K562 (cell line): ENCODE measurements around the gene UGP2. TPM values are rescaled to one million over a fixed set of nuclear protein-coding genes. Genes with fewer than 3 reads are reported as not detected.

ENCODE experiments used
- ATAC-seq: fragments of 200-7000 bp; cut with Tn5 transposase; 3 replicates; pipeline ENCODE4 v1.9.1; 2020; ENCODE audit warnings: moderate library complexity
- BruUV-seq: library from RNA; stranded (reverse); fragments of 400-500 nt; replicated peaks from 2 replicates; lab custom pipeline; 2021; lab: Mats Ljungman, UMichigan
- CTCF ChIA-PET: fragments of 300-600 bp; formaldehyde crosslinking; extraction: SDS; loops from one replicate; lab custom pipeline; 2021; ENCODE audit warnings: low intra/inter-chr PET ratio; lab: Yijun Ruan, JAX
- POLR2A ChIA-PET: fragments of 300-600, 350-650 bp; sonication (Branson Sonifier 250); formaldehyde crosslinking; extraction: SDS; loops from one replicate; lab custom pipeline; 2021; ENCODE audit warnings: antibody characterized with exemption, inconsistent platforms; lab: Yijun Ruan, JAX
- DNase-seq, 4 experiments: peaks; one replicate each; pipeline versions ENCODE4 v3.0.0 to v3.0.0-alpha.2; 2011 to 2018; ENCODE audit warnings: low spot score in 3 of 4, mixed read lengths in 3 of 4; ENCODE audit errors: extremely low read depth in 1 of 4
- FAIRE-seq: peaks from 2 replicates; lab custom pipeline; 2011; peaks lifted over from hg19 to GRCh38; lab: Jason Lieb, UNC
- H2AFZ ChIP-seq: 2 replicates; pipeline ENCODE4 v1.6.0; 2011; ENCODE audit warnings: low read depth, low read length, control low read depth, inconsistent platforms
- H3K27ac ChIP-seq: fragments of 200-600 bp; 3 replicates; pipeline ENCODE4 v1.8.0; 2011; ENCODE audit warnings: low read depth, mild to moderate bottlenecking, control low read depth, inconsistent platforms, low read length, moderate library complexity, mixed read lengths; ENCODE audit errors: extremely low read depth
- H3K27me3 ChIP-seq, 2 experiments: fragments of 300-600 bp in 1 of 2; 2 replicates in 1 of 2; 3 replicates in 1 of 2; pipeline versions ENCODE4 v1.6.0 to v1.8.0; 2011; ENCODE audit warnings: inconsistent platforms in 2 of 2, low read length in 2 of 2, mild to moderate bottlenecking in 1 of 2, mixed read lengths in 1 of 2, moderate library complexity in 1 of 2; ENCODE audit not compliant: control insufficient read depth in 2 of 2, insufficient read depth in 2 of 2
- H3K36me3 ChIP-seq: fragments of 300-600 bp; 3 replicates; pipeline ENCODE4 v1.8.0; 2011; ENCODE audit warnings: mild to moderate bottlenecking, low read length, inconsistent platforms; ENCODE audit not compliant: control insufficient read depth, insufficient read depth
- H3K4me1 ChIP-seq, 2 experiments: fragments of 200-600 bp in 1 of 2; replicated peaks in 1 of 2; 2 replicates in 1 of 2; 3 replicates in 1 of 2; pipeline versions ENCODE4 v1.5.1 to v1.8.0; 2011; ENCODE audit warnings: inconsistent platforms in 2 of 2, low read length in 2 of 2, mild to moderate bottlenecking in 1 of 2, mixed read lengths in 1 of 2, moderate library complexity in 1 of 2; ENCODE audit not compliant: control insufficient read depth in 2 of 2, insufficient read depth in 2 of 2
- H3K4me2 ChIP-seq: 2 replicates; pipeline ENCODE4 v1.6.1; 2011; ENCODE audit warnings: low read length, control low read depth, inconsistent platforms, mixed read lengths; ENCODE audit not compliant: insufficient read depth
- H3K4me3 ChIP-seq: fragments of 200-600 bp; sonication (generic), shearing (Covaris generic); 2 replicates; pipeline ENCODE4 v1.5.1; 2016; ENCODE audit warnings: control low read depth, inconsistent platforms
- H3K79me2 ChIP-seq: fragments of 200-600 bp; 3 replicates; pipeline ENCODE4 v1.8.0; 2011; ENCODE audit warnings: low read length, inconsistent platforms; ENCODE audit not compliant: control insufficient read depth, insufficient read depth
- H3K9ac ChIP-seq, 2 experiments: 2 replicates each; pipeline versions ENCODE4 v1.6.0 to v1.6.1; 2011; ENCODE audit warnings: low read depth in 2 of 2, low read length in 2 of 2, control low read depth in 1 of 2, inconsistent platforms in 1 of 2, mild to moderate bottlenecking in 1 of 2, mixed read lengths in 1 of 2; ENCODE audit not compliant: insufficient read depth in 1 of 2
- H3K9me1 ChIP-seq: one replicate; pipeline ENCODE4 v1.6.0; 2011; ENCODE audit warnings: inconsistent platforms, mild to moderate bottlenecking, low read length, moderate library complexity; ENCODE audit not compliant: control insufficient read depth, insufficient read depth
- H3K9me3 ChIP-seq: replicated peaks from 2 replicates; pipeline ENCODE4 v1.5.1; 2011; ENCODE audit warnings: low read depth, low read length, inconsistent platforms; ENCODE audit not compliant: control insufficient read depth, insufficient read depth
- H4K20me1 ChIP-seq: replicated peaks from 2 replicates; pipeline ENCODE4 v1.6.1; 2011; ENCODE audit warnings: low read length, inconsistent platforms, mixed read lengths; ENCODE audit not compliant: control insufficient read depth, insufficient read depth
- BHLHE40 ChIP-seq: IDR thresholded peaks from 2 replicates; pipeline ENCODE4 v1.6.1; 2011; ENCODE audit warnings: low read length, improper control_type of control experiment
- CSDE1 ChIP-seq, 2 experiments: fragments of 450-650 bp; IDR thresholded peaks; 2 replicates each; pipeline ENCODE4 v1.6.1; 2016; ENCODE audit warnings: mild to moderate bottlenecking in 1 of 2
- GABPB2 ChIP-seq: fragments of 250-450 bp; sonication (Bioruptor Pico); conservative IDR thresholded peaks from 2 replicates; pipeline ENCODE4 v1.5.1; 2021; ENCODE audit warnings: mild to moderate bottlenecking
- HNRNPUL1 ChIP-seq: fragments of 200-400 bp; formaldehyde crosslinking; IDR thresholded peaks from 2 replicates; pipeline ENCODE4 v1.6.1; 2017; ENCODE audit warnings: low read length
- JUNB ChIP-seq: fragments of 450-650 bp; formaldehyde crosslinking; conservative IDR thresholded peaks from 2 replicates; pipeline ENCODE4 v1.4.0; 2020; ENCODE audit warnings: mild to moderate bottlenecking
- KLF1 ChIP-seq: fragments of 450-650 bp; IDR thresholded peaks from 2 replicates; pipeline ENCODE4 v1.6.1; 2016; ENCODE audit warnings: missing genetic modification characterization, missing compliant biosample characterization
- MIER1 ChIP-seq: fragments of 450-650 bp; IDR thresholded peaks from 2 replicates; pipeline ENCODE4 v1.6.1; 2016; ENCODE audit warnings: antibody characterized with exemption, mild to moderate bottlenecking, low read depth
- NEUROD1 ChIP-seq: fragments of 150-350 bp; IDR thresholded peaks from 2 replicates; pipeline ENCODE4 v1.6.1; 2014; ENCODE audit warnings: borderline replicate concordance, low read length, low read depth; ENCODE audit not compliant: partially characterized antibody
- POLR2A ChIP-seq: fragments of 450-650 bp; conservative IDR thresholded peaks from 2 replicates; pipeline ENCODE4 v1.6.1; 2016
- ZC3H4 ChIP-seq: sonication (generic); formaldehyde crosslinking; IDR thresholded peaks from 2 replicates; pipeline ENCODE4 v1.9.0; 2021; ENCODE audit warnings: missing genetic modification reagents, borderline replicate concordance
- ZNF133 ChIP-seq: fragments of 250-450 bp; sonication (Bioruptor Pico); IDR thresholded peaks from 2 replicates; pipeline ENCODE4 v1.4.0; 2020; ENCODE audit warnings: mild to moderate bottlenecking
- WGBS: fragments of 100-300 bp; shearing (Covaris generic); methylation state at CpG from one replicate; pipeline ENCODE4 v1.1.6; 2016; ENCODE audit warnings: low coverage, mixed read lengths; ENCODE audit not compliant: insufficient coverage; ENCODE audit errors: missing lambda C conversion rate; 5-methylcytosine and 5-hydroxymethylcytosine counted together
- in situ Hi-C: fragments of 300-500 bp; cut with MboI; formaldehyde crosslinking; loops from 4 replicates; pipeline ENCODE4 v1.15.0; 2018; ENCODE audit warnings: inconsistent platforms, mixed read lengths
- intact Hi-C: fragments of 100-400 bp; cut with micrococcal nuclease; formaldehyde crosslinking; loops from 2 replicates; pipeline ENCODE4 v1.14.2; 2022
- polyA plus RNA-seq, 8 experiments: library from polyadenylated mRNA; depleted of rRNA in 4 of 8; stranded (reverse) in 5 of 8; unstranded in 3 of 8; fragments of >200 nt; fragmentation: Nextera tagmentation in 2 of 8; fragmentation: Illumina TruSeq in 1 of 8; extraction: Ambion mirVana in 2 of 8; extraction: Trizol in 1 of 8; gene quantifications; 2 replicates each; pipeline versions ENCODE4 v1.2.1 to v1.2.3, GENCODE V29; 2011 to 2014; ENCODE audit warnings: inconsistent platforms in 1 of 8, missing spikeins in 1 of 8
- total RNA-seq, 7 experiments: library from RNA; depleted of rRNA in 6 of 7; stranded (reverse); fragments of >200 nt in 6 of 7; fragmentation: Illumina TruSeq in 2 of 7; extraction: Trizol in 2 of 7; gene quantifications; 2 replicates each; pipeline versions ENCODE4 v1.2.1 to v1.2.3, GENCODE V29; 2011 to 2021; ENCODE audit warnings: low replicate concordance in 1 of 7
- TF ChIP-seq, protein P1 (sequence below): sonication (generic); formaldehyde crosslinking; IDR thresholded peaks from 2 replicates; pipeline ENCODE4 v1.8.1; 2022; ENCODE audit warnings: missing genetic modification reagents
- TF ChIP-seq, protein P2 (sequence below): fragments of 450-650 bp; formaldehyde crosslinking; IDR thresholded peaks from 2 replicates; pipeline ENCODE4 v1.4.0; 2022; ENCODE audit warnings: missing genetic modification characterization
- TF ChIP-seq, protein P3 (sequence below): sonication (generic); formaldehyde crosslinking; IDR thresholded peaks from 2 replicates; pipeline ENCODE4 v1.8.0; 2022; ENCODE audit warnings: mild to moderate bottlenecking, missing genetic modification reagents

UGP2 gene
- total and polyA plus RNA-seq, 9 of the 15 experiments (the other 6 are each of a cell fraction or from before 2014, with no cell fraction given), result 25.2 to 69.3 (median 58.9) TPM

DNA sequence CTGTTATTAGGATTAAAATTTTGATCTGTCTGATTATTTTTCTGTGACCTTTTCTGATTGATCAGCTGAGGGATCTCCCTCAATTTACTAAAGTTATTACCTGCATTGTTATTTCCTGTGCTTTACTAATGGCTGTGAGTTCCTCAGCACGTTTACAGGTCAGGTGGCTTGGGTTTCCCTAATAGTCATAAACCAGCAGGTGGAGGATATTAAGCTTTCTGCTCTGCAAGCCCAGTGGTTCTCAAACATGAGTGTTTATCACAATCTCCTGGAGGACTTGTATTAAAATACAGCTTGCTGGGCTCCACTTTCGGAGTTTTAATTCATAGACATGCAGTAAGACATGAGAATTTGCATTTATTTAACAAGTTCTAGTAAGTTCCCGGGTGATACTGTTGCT is 22.4 kb upstream of the UGP2 start:
- Histone ChIP-seq H3K4me1 (no peaks in the 10 kb centered on the region), H3K4me2 (no peak overlapping the region), H3K9me3 (no peaks in the 10 kb centered on the region; the same call in 1 of the 2 replicates), H4K20me1 (no peaks in the 10 kb centered on the region), H3K9me1 (no peaks in the 10 kb centered on the region), H3K4me3 (no peak overlapping the region), H3K9ac (no peak overlapping the region), H2AFZ (no peak overlapping the region), H3K36me3 (no peaks in the 10 kb centered on the region), H3K27ac (no peak overlapping the region), H3K79me2 (no peaks in the 10 kb centered on the region), H3K27me3 (peaks cover 0 to 3% of the 10 kb centered on the region in 2 experiments; a peak in 4 of 5 replicates)
- ATAC-seq (no peak), FAIRE-seq (no peak), DNase-seq (no peak)
- WGBS, result 3% methylated on average over 3 of the region's 3 CpGs
- BruUV-seq, result no TSS peak
- ChIA-PET CTCF (no interaction called here), POLR2A (interaction anchor here (0.6 to 1.2 kb wide), 3 partner anchors 14 to 21 kb away, joined by 3 read pairs; no protein-coding TSS in a partner anchor)
- in situ Hi-C loops, result no loop called here
- intact Hi-C loops, result no loop called here
- no peak for TF ChIP-seq GABPB2 (CRISPR knock-in tag)
- TF ChIP-seq KLF1 (tag), result no peak
- no peak for TF ChIP-seq BHLHE40
- TF ChIP-seq ZC3H4, result no peak
- no peak for TF ChIP-seq POLR2A
- TF ChIP-seq MIER1, result no peak
- TF ChIP-seq, protein P1, sequence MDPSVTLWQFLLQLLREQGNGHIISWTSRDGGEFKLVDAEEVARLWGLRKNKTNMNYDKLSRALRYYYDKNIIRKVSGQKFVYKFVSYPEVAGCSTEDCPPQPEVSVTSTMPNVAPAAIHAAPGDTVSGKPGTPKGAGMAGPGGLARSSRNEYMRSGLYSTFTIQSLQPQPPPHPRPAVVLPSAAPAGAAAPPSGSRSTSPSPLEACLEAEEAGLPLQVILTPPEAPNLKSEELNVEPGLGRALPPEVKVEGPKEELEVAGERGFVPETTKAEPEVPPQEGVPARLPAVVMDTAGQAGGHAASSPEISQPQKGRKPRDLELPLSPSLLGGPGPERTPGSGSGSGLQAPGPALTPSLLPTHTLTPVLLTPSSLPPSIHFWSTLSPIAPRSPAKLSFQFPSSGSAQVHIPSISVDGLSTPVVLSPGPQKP (CRISPR knock-in tag), result no peak
- TF ChIP-seq CSDE1 (IDR thresholded peaks at IDR 0.05), result no peak
- no peak for TF ChIP-seq JUNB (CRISPR knock-in tag)
- no peak for TF ChIP-seq HNRNPUL1
- no peak for TF ChIP-seq NEUROD1
- no peak for TF ChIP-seq ZNF133 (CRISPR knock-in tag)
- TF ChIP-seq, protein P2, sequence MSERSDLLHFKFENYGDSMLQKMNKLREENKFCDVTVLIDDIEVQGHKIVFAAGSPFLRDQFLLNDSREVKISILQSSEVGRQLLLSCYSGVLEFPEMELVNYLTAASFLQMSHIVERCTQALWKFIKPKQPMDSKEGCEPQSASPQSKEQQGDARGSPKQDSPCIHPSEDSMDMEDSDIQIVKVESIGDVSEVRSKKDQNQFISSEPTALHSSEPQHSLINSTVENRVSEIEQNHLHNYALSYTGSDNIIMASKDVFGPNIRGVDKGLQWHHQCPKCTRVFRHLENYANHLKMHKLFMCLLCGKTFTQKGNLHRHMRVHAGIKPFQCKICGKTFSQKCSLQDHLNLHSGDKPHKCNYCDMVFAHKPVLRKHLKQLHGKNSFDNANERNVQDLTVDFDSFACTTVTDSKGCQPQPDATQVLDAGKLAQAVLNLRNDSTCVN, result no peak
- TF ChIP-seq, protein P3, sequence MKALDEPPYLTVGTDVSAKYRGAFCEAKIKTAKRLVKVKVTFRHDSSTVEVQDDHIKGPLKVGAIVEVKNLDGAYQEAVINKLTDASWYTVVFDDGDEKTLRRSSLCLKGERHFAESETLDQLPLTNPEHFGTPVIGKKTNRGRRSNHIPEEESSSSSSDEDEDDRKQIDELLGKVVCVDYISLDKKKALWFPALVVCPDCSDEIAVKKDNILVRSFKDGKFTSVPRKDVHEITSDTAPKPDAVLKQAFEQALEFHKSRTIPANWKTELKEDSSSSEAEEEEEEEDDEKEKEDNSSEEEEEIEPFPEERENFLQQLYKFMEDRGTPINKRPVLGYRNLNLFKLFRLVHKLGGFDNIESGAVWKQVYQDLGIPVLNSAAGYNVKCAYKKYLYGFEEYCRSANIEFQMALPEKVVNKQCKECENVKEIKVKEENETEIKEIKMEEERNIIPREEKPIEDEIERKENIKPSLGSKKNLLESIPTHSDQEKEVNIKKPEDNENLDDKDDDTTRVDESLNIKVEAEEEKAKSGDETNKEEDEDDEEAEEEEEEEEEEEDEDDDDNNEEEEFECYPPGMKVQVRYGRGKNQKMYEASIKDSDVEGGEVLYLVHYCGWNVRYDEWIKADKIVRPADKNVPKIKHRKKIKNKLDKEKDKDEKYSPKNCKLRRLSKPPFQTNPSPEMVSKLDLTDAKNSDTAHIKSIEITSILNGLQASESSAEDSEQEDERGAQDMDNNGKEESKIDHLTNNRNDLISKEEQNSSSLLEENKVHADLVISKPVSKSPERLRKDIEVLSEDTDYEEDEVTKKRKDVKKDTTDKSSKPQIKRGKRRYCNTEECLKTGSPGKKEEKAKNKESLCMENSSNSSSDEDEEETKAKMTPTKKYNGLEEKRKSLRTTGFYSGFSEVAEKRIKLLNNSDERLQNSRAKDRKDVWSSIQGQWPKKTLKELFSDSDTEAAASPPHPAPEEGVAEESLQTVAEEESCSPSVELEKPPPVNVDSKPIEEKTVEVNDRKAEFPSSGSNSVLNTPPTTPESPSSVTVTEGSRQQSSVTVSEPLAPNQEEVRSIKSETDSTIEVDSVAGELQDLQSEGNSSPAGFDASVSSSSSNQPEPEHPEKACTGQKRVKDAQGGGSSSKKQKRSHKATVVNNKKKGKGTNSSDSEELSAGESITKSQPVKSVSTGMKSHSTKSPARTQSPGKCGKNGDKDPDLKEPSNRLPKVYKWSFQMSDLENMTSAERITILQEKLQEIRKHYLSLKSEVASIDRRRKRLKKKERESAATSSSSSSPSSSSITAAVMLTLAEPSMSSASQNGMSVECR (CRISPR knock-in tag), result no peak
